Mesothelial cell of epicardium (in vitro differentiated cells): ENCODE data around the gene CTSV. TPM values are rescaled to one million over a fixed set of nuclear protein-coding genes. Genes with fewer than 3 reads are reported as not detected.
A peak's percentile ranks its signal among the peaks of the same experiment; 100 is the strongest.
"Not testable (repeated sequence)": the region's sequence is repeated elsewhere in the genome, so short reads cannot be mapped to it uniquely, and the experiment has no call there.

Experiments
- DNase-seq, 2 experiments: peaks; one replicate each; pipeline ENCODE4 v3.0.0; 2021; ENCODE audit warnings: low spot score in 2 of 2; ENCODE audit not compliant: unreplicated experiment in 2 of 2
- H3K27ac Mint-ChIP-seq: 2 replicates; pipeline ENCODE4 v1.8.0; 2021; ENCODE audit warnings: mixed read lengths
- H3K27me3 Mint-ChIP-seq: 2 replicates; pipeline ENCODE4 v1.8.0; 2021; ENCODE audit warnings: low read depth, mixed read lengths
- H3K36me3 Mint-ChIP-seq: 2 replicates; pipeline ENCODE4 v1.8.0; 2021; ENCODE audit warnings: mixed read lengths
- H3K4me1 Mint-ChIP-seq: 2 replicates; pipeline ENCODE4 v1.8.0; 2021; ENCODE audit warnings: mixed read lengths
- H3K4me3 Mint-ChIP-seq: 2 replicates; pipeline ENCODE4 v1.8.0; 2021; ENCODE audit warnings: mild to moderate bottlenecking, moderate library complexity, mixed read lengths
- H3K9me3 Mint-ChIP-seq: 2 replicates; pipeline ENCODE4 v1.8.0; 2021; ENCODE audit warnings: mixed read lengths
- CTCF ChIP-seq: fragments of 200-600 bp; sonication (generic); IDR thresholded peaks from one replicate; pipeline ENCODE4 v1.5.0; 2021; ENCODE audit warnings: antibody characterized with exemption; ENCODE audit not compliant: unreplicated experiment
- total RNA-seq: library from RNA; stranded (reverse); gene quantifications from 3 replicates; pipeline ENCODE4 v1.2.1, GENCODE V29; 2021

Gene CTSV
- total RNA-seq, 1 donor from 2014 or later: 8.3 TPM

- peaks cover 28% of the 10 kb centered on the region for H3K4me1 Mint-ChIP-seq
- no peak for DNase-seq
- TF ChIP-seq CTCF: no peak
- H3K9me3 Mint-ChIP-seq: peaks cover 4% of the 10 kb centered on the region
- no peaks in the 10 kb centered on the region for H3K27me3 Mint-ChIP-seq
- peaks cover 3% of the 10 kb centered on the region for H3K36me3 Mint-ChIP-seq
- H3K27ac Mint-ChIP-seq: no peak overlapping the region
- H3K4me3 Mint-ChIP-seq: no peak overlapping the region
These were observed 37.3 kb upstream of the CTSV start for GRCh38 chr9:97076238-97076637.

GRCh38 chr9:97075289-97075985 is 36.5 kb upstream of the CTSV start:
- Mint-ChIP-seq H3K27ac (peak overlapping the region; percentile 57), H3K27me3 (no peaks in the 10 kb centered on the region), H3K36me3 (no peaks in the 10 kb centered on the region), H3K4me3 (no peak overlapping the region), H3K4me1 (peaks cover 28% of the 10 kb centered on the region), H3K9me3 (no peaks in the 10 kb centered on the region)
- no peak for TF ChIP-seq CTCF
- no peak for DNase-seq

- Mint-ChIP-seq H3K27me3 (no peaks in the 10 kb centered on the region), H3K36me3 (no peaks in the 10 kb centered on the region), H3K4me1 (peaks cover 25% of the 10 kb centered on the region), H3K27ac (no peak overlapping the region), H3K4me3 (no peak overlapping the region), H3K9me3 (no peaks in the 10 kb centered on the region)
- DNase-seq: no peak
- no peak for TF ChIP-seq CTCF
These were observed 34.6 kb upstream of the CTSV start for GRCh38 chr9:97073506-97073905.

GRCh38 chr9:97072285-97072776 is 33.4 kb upstream of the CTSV start:
- Mint-ChIP-seq H3K4me3 (no peak overlapping the region), H3K27ac (no peak overlapping the region), H3K4me1 (peaks cover 25% of the 10 kb centered on the region), H3K9me3 (no peaks in the 10 kb centered on the region), H3K36me3 (no peaks in the 10 kb centered on the region), H3K27me3 (no peaks in the 10 kb centered on the region)
- no peak for DNase-seq
- TF ChIP-seq CTCF: no peak

GRCh38 chr9:97070325-97070724 is 31.4 kb upstream of the CTSV start:
- not testable (repeated sequence) for H3K4me3 Mint-ChIP-seq, H3K27me3 Mint-ChIP-seq, H3K36me3 Mint-ChIP-seq, DNase-seq, H3K27ac Mint-ChIP-seq
- Mint-ChIP-seq H3K9me3 (peaks cover 11% of the 10 kb centered on the region), H3K4me1 (peaks cover 20% of the 10 kb centered on the region)

- Mint-ChIP-seq H3K4me3 (no peak overlapping the region), H3K27ac (no peak overlapping the region), H3K9me3 (peaks cover 13% of the 10 kb centered on the region), H3K27me3 (no peaks in the 10 kb centered on the region), H3K4me1 (peaks cover 4% of the 10 kb centered on the region), H3K36me3 (peaks cover 8% of the 10 kb centered on the region)
- no peak for TF ChIP-seq CTCF
- DNase-seq: no peak
These were observed 28.5 kb upstream of the CTSV start for GRCh38 chr9:97067490-97067889.
